ENCODE results near the gene PTPRA. TPM values are rescaled to one million over a fixed set of nuclear protein-coding genes. Genes with fewer than 3 reads are reported as not detected.

PTPRA gene
- total RNA-seq, 4 donors from 2014 or later, result 73.4 to 110 (median 93.1) TPM

GRCh38 chr20:2911200-2911599, 37.9 kb downstream of the PTPRA start:
- intact Hi-C loops (cut with DNase I), result no loop called here
- Histone ChIP-seq H3K4me1 (no peaks in the 10 kb centered on the region), H3K4me3 (replicated peaks in 1 of 3) (no peak overlapping the region), H3K36me3 (no peaks in the 10 kb centered on the region), H3K9me3 (no peaks in the 10 kb centered on the region), H3K27ac (no peak overlapping the region), H3K27me3 (no peaks in the 10 kb centered on the region)
- DNase-seq, result no peak
- TF ChIP-seq, protein P1, sequence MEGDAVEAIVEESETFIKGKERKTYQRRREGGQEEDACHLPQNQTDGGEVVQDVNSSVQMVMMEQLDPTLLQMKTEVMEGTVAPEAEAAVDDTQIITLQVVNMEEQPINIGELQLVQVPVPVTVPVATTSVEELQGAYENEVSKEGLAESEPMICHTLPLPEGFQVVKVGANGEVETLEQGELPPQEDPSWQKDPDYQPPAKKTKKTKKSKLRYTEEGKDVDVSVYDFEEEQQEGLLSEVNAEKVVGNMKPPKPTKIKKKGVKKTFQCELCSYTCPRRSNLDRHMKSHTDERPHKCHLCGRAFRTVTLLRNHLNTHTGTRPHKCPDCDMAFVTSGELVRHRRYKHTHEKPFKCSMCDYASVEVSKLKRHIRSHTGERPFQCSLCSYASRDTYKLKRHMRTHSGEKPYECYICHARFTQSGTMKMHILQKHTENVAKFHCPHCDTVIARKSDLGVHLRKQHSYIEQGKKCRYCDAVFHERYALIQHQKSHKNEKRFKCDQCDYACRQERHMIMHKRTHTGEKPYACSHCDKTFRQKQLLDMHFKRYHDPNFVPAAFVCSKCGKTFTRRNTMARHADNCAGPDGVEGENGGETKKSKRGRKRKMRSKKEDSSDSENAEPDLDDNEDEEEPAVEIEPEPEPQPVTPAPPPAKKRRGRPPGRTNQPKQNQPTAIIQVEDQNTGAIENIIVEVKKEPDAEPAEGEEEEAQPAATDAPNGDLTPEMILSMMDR (IDR thresholded peaks at IDR 0.05), result no peak
- TF ChIP-seq POLR2A (IDR thresholded peaks at IDR 0.05), result no peak

DNA sequence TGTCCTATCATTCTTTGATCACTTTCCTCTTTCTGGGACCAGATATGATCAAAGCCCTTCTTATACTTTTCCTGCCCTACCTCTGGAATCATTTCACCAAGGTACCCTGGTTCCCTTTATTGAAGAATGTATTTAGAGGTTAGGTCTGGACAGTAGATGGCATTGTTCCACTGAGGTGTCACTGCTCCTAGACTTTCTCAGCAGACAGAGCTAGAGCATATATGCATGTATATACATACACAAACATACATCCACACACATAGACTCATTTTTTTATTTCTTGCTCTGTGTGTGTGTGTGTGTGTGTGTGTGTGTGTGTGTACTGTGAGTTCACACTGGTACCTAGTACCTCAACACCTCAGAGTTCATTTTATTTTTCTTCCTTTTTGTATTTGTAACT, 40.9 kb downstream of the PTPRA start:
- no peak overlapping the region for H3K27ac ChIP-seq
- DNase-seq, result no peak
- TF ChIP-seq POLR2A (IDR thresholded peaks at IDR 0.05), result no peak
- TF ChIP-seq, protein P1 (IDR thresholded peaks at IDR 0.05), result peak in 1 of 6 experiments; percentile 18
- no peaks in the 10 kb centered on the region for H3K27me3 ChIP-seq
- H3K9me3 ChIP-seq, result no peaks in the 10 kb centered on the region
- intact Hi-C loops (cut with DNase I), result no loop called here
- no peaks in the 10 kb centered on the region for H3K4me1 ChIP-seq
- no peaks in the 10 kb centered on the region for H3K36me3 ChIP-seq
- H3K4me3 ChIP-seq (replicated peaks in 1 of 3), result no peak overlapping the region

DNA sequence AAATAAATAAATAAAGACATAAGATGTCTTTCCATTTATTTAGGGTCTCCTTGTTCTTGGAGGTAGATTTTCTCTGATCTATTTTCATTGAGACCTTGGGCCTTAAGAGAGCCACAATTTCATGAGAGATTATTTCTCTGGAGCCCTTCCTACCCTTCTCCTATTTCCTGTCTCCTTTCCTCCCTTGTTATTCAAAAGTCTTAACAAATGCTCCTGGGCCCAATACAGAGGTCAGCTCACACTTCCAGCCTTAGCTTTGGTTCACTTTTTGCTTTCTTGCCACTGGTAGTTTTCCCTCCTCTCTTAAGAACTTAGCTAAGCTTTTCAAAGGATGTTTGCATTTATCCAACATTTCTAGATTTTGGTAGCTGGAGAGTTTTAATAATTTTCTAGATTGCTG, 44.0 kb downstream of the PTPRA start:
- Histone ChIP-seq H3K4me1 (no peaks in the 10 kb centered on the region), H3K9me3 (no peaks in the 10 kb centered on the region), H3K4me3 (replicated peaks in 1 of 3) (no peak overlapping the region), H3K27me3 (no peaks in the 10 kb centered on the region), H3K36me3 (no peaks in the 10 kb centered on the region), H3K27ac (no peak overlapping the region)
- no peak for TF ChIP-seq POLR2A (IDR thresholded peaks at IDR 0.05)
- TF ChIP-seq, protein P1 (IDR thresholded peaks at IDR 0.05), result no peak
- no peak for DNase-seq
- intact Hi-C loops (cut with DNase I), result no loop called here

DNA sequence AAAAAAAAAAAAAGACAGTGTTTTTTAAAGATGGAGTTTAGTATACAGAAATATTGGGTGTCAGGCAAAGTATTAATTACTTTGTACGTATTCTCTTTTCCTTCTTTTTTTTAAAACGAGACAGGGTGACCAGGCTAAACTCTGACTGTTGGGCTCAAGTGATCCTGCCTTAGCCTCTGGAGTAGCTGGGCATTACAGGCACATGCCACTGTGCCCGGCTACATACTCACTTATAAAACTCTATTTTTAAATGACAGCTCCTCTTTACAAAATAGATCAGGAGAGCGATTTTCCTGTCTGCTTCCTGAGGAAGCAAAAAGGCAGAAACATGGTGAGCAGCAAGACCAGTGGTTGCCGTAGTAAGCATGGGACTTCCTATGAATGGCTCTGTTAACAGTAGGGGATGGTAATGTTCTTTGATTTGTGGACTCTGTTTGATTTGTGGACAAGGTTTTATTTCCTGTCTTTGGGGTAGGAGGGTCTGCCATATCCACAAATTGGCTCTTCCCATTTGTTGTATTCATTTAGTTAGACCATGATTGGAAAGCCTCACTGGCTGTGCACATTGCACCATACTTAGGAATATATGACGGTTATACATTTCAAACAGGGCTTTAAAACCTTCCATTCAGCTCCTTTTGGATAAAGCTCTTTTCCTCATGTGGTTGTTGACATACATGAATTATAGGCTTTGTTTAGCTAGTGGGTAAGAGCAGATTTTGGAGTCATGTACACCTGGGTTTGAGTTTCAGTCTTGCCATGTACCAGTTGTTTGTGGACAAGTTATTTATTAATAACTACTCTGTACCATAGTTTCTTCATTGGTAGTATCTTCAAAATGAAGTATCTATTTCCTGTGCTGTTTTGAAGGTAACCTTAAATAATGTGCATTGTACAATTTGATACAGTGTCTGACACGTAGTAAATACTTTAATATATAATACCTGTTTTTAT, 45.1 kb downstream of the PTPRA start:
- no peaks in the 10 kb centered on the region for H3K36me3 ChIP-seq
- TF ChIP-seq, protein P1 (IDR thresholded peaks at IDR 0.05), result no peak
- TF ChIP-seq POLR2A (IDR thresholded peaks at IDR 0.05), result no peak
- H3K4me1 ChIP-seq, result peaks cover 4 to 11% of the 10 kb centered on the region in 2 donors
- no peak for DNase-seq
- no peak overlapping the region for H3K27ac ChIP-seq
- no peaks in the 10 kb centered on the region for H3K9me3 ChIP-seq
- no peak overlapping the region for H3K4me3 ChIP-seq (replicated peaks in 1 of 3)
- H3K27me3 ChIP-seq, result no peaks in the 10 kb centered on the region
- intact Hi-C loops (cut with DNase I), result no loop called here
- WGBS, 2 donors, result 81 to 82% methylated on average over 7 of the region's 7 CpGs

- DNase-seq, result no peak
- 63 to 64% methylated on average over 2 of the region's 2 CpGs for WGBS, 2 donors
- no peak for TF ChIP-seq POLR2A (IDR thresholded peaks at IDR 0.05)
- TF ChIP-seq, protein P1 (IDR thresholded peaks at IDR 0.05), result no peak
- intact Hi-C loops (cut with DNase I), result no loop called here
- H3K9me3 ChIP-seq, result no peaks in the 10 kb centered on the region
- H3K27ac ChIP-seq, result no peak overlapping the region
- H3K4me1 ChIP-seq, result peaks cover 4 to 13% of the 10 kb centered on the region in 2 donors
- no peaks in the 10 kb centered on the region for H3K27me3 ChIP-seq
- H3K4me3 ChIP-seq (replicated peaks in 1 of 3), result no peak overlapping the region
- H3K36me3 ChIP-seq, result no peaks in the 10 kb centered on the region
Observed at GRCh38 chr20:2919518-2920245, 46.4 kb downstream of the PTPRA start.

All from thyroid gland (tissue), 4 donors.